GM10266 (cell line): ENCODE results near the gene DCLK1.

Experiments
- DNase-seq: peaks from one replicate; pipeline ENCODE4 v3.0.0; 2012; ENCODE audit errors: extremely low spot score
- TF ChIP-seq, protein P1 (sequence below): IDR thresholded peaks from 2 replicates; pipeline ENCODE4 v1.5.1; 2012; ENCODE audit warnings: mild to moderate bottlenecking, low read depth; ENCODE audit not compliant: control insufficient read depth, insufficient read depth; ENCODE audit errors: missing control alignments

Gene DCLK1

DNA sequence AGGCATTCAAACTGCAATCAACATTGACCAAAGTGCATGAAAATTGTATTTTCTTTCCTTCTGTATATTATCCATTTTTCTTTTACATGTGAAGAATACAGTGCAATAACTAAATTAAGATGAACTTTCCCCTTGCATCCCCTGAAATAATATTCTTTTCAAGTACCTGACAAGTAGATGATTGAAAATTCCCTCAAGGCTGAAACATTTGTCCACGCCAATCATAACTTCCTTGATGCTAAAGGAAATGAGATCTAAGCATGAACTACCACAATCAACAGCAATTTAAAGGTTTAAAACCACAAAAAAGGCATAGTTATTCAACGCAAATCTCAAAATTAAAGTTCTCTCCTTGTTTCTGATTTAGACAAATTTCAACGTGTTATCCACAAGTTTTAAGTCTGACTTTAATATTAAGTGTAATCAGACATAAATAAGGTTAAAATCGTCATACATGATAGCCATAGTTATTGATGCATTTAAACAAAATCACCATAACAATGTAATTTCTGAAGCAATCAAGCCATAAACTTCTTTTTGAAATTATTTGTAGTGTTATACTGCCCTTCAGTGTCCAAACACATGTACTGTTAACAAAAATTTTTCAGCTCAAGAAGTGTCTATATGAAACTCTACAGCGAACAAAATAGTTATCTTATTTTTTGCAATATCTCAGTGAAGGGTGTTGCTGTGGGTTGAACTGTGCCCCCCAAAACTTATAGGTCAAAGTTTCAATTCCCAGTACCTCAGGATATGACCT lies 169.5 kb downstream of the DCLK1 start:
- TF ChIP-seq, protein P1, sequence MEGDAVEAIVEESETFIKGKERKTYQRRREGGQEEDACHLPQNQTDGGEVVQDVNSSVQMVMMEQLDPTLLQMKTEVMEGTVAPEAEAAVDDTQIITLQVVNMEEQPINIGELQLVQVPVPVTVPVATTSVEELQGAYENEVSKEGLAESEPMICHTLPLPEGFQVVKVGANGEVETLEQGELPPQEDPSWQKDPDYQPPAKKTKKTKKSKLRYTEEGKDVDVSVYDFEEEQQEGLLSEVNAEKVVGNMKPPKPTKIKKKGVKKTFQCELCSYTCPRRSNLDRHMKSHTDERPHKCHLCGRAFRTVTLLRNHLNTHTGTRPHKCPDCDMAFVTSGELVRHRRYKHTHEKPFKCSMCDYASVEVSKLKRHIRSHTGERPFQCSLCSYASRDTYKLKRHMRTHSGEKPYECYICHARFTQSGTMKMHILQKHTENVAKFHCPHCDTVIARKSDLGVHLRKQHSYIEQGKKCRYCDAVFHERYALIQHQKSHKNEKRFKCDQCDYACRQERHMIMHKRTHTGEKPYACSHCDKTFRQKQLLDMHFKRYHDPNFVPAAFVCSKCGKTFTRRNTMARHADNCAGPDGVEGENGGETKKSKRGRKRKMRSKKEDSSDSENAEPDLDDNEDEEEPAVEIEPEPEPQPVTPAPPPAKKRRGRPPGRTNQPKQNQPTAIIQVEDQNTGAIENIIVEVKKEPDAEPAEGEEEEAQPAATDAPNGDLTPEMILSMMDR: no peak
- DNase-seq: no peak

DNA sequence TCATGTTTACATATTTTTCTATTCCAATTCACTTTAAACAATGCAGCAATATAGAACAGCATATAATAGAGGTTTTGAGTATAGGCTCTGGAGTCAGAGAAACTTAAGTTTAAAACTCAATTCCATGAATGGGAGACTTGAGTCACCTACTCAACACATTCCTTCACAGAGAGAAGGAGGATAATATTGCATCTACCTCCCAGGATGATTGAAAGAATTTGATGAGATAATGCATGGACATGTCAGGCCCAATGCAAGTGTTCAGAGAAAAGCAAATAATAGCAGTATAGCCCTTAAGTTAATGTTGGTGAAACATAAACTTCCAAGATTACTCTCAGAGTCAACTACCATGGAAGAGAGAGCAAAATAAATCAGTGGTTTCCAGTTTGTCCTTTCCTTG lies 170.2 kb downstream of the DCLK1 start:
- TF ChIP-seq, protein P1: no peak
- no peak for DNase-seq

DNA sequence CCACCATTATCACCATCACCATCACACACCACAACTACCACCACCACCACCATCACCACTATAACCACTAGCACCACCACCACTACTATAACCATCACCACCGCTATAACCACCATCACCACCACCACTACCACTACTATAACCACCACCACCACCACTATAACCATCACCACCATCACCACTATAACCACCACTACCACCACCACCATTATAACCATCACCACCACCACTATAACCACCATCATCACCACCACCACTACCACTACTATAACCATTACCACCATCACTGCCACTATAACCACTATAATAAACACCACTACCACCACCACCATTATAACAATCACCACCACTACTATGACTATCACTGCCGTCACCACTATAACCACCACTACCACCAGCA lies 173.2 kb downstream of the DCLK1 start:
- DNase-seq: no peak
- TF ChIP-seq, protein P1: no peak

DNA sequence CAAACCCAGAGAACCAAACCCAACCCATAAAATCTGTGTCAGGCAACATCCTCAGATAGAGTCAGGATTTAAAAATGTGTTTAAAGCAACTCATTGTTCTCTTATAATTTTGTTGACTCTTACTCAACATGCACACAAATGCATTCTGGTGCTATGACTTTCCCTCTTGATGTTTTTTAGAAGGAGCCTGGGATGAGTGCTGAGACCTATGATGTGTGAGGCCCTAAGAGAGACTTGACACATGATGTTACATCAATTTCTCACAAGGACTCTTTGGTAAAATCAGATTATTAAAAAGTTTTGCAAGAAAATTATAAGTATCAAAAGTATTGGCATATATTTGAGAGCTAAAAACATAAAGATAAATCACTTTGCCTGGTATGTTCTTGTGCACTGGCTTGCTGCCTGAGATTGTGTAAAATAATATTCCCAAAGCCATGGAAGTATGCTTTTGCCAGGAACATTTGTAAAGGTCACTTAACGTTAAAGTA lies 173.9 kb downstream of the DCLK1 start:
- TF ChIP-seq, protein P1: no peak
- DNase-seq: no peak

DNA sequence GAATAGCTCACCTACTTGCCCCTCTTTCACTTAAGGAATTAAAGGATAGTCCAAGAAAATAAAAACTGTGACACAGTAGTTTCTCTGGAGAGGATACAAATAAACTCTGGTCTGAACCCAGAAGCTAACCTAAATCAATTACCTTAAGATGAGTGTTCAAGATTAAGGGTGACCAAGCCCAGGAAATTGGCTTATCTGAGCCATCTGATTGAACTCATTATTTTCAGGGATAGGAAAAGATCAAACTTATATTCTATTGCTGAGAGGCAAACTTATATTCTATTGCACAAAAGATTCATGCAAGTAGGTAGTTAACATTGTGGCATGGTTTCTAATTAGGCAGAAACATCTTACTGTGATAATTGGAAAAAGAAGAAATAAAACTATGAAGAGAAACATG lies 175.1 kb downstream of the DCLK1 start:
- TF ChIP-seq, protein P1: no peak
- no peak for DNase-seq

DNA sequence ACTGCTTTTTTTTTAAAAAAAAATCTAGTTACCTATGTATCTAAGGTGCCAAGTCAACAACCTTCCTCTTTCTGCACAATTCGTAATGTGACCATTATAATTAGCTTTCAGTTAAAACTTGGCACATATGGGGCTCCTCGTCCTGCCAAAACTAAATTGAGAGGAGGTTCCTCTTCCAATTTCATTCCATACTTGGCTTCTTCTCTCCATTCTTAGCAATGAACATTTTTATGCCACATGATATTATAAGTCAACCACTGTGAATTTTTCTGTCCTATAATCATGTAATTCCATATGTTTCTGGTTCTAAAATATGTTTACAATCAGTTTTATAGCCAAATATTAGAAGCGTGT lies 177.0 kb downstream of the DCLK1 start:
- DNase-seq: no peak
- TF ChIP-seq, protein P1: no peak

DNA sequence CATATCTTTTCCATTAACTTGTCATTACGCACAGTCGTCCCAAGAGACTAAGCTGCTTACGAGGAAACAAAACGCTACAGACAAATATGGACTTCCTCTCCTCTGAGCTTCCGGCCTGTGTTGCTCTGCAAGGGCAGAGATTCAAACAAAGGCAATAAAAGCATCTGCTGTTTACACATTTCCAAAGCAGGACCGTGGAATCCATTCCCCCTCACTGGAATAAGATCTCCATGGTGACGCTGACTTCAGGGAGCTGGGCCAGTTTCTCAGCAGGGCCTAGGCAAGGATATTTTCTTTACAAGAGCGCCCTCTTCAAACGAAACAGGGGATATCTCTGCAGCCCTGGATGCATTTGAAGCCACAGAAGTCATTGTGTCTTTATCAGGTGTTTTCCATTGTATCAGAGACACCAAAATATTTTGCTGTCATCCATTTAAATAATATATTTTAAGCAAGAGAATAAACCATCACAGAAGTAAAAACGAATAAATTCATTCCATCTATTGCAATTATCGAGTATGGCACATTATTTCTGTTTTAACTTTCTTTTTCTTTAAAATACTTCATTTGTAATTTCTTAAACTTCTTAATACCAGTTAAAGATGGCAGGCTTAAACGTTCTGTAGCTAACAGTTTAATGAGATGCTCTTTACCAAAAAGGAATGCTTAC lies 177.5 kb downstream of the DCLK1 start:
- DNase-seq: no peak

More for the DNA sequence above, 177.5 kb downstream of the DCLK1 start:
- TF ChIP-seq, protein P1: no peak
